ENCODE measurements around the gene GRIN2A.

GRIN2A gene

GRCh38 chr16:9907752-9908151 is 274.5 kb downstream of the GRIN2A start:
- no peaks in the 10 kb centered on the region for H3K36me3 ChIP-seq (replicated peaks)
- H3K27me3 ChIP-seq (replicated peaks), result no peaks in the 10 kb centered on the region
- no peak for TF ChIP-seq CTCF (IDR thresholded peaks at IDR 0.05; ENCODE audit: low read depth, low read length, missing control alignments)
- in situ Hi-C loops (cut with HindIII; ENCODE audit: low pct_ligation_motif_present, low sequenced_read_pairs), result no loop called here
- no peak overlapping the region for H3K4me3 ChIP-seq (ENCODE audit: low read depth, low read length)
- no peak for DNase-seq
- H3K27ac ChIP-seq, result no peak overlapping the region

GRCh38 chr16:9906218-9906617 is 276.0 kb downstream of the GRIN2A start:
- in situ Hi-C loops (cut with HindIII; ENCODE audit: low pct_ligation_motif_present, low sequenced_read_pairs), result no loop called here
- no peak for DNase-seq
- no peak overlapping the region for H3K27ac ChIP-seq

GRCh38 chr16:9904526-9904925 is 277.7 kb downstream of the GRIN2A start:
- no peak for DNase-seq
- TF ChIP-seq CTCF (IDR thresholded peaks at IDR 0.05; ENCODE audit: low read depth, low read length, missing control alignments), result no peak
- no peaks in the 10 kb centered on the region for H3K27me3 ChIP-seq (replicated peaks)
- in situ Hi-C loops (cut with HindIII; ENCODE audit: low pct_ligation_motif_present, low sequenced_read_pairs), result no loop called here
- H3K36me3 ChIP-seq (replicated peaks), result no peaks in the 10 kb centered on the region
- no peak overlapping the region for H3K27ac ChIP-seq
- H3K4me3 ChIP-seq (ENCODE audit: low read depth, low read length), result no peak overlapping the region

More at GRCh38 chr16:9906218-9906617, 276.0 kb downstream of the GRIN2A start:
- Histone ChIP-seq H3K4me3 (ENCODE audit: low read depth, low read length) (no peak overlapping the region), H3K27me3 (replicated peaks) (no peaks in the 10 kb centered on the region), H3K36me3 (replicated peaks) (no peaks in the 10 kb centered on the region)
- TF ChIP-seq CTCF (IDR thresholded peaks at IDR 0.05; ENCODE audit: low read depth, low read length, missing control alignments), result no peak

GRCh38 chr16:9900576-9900975 is 281.7 kb downstream of the GRIN2A start:
- no peak overlapping the region for H3K27ac ChIP-seq
- in situ Hi-C loops (cut with HindIII; ENCODE audit: low pct_ligation_motif_present, low sequenced_read_pairs), result no loop called here
- no peak overlapping the region for H3K4me3 ChIP-seq (ENCODE audit: low read depth, low read length)
- H3K36me3 ChIP-seq (replicated peaks), result no peaks in the 10 kb centered on the region
- no peak for DNase-seq
- no peak for TF ChIP-seq CTCF (IDR thresholded peaks at IDR 0.05; ENCODE audit: low read depth, low read length, missing control alignments)
- no peaks in the 10 kb centered on the region for H3K27me3 ChIP-seq (replicated peaks)

- H3K27me3 ChIP-seq (replicated peaks), result no peaks in the 10 kb centered on the region
- no peak for TF ChIP-seq CTCF (IDR thresholded peaks at IDR 0.05; ENCODE audit: low read depth, low read length, missing control alignments)
- no peak overlapping the region for H3K27ac ChIP-seq
- in situ Hi-C loops (cut with HindIII; ENCODE audit: low pct_ligation_motif_present, low sequenced_read_pairs), result no loop called here
- no peak for DNase-seq
- H3K4me3 ChIP-seq (ENCODE audit: low read depth, low read length), result no peak overlapping the region
- H3K36me3 ChIP-seq (replicated peaks), result no peaks in the 10 kb centered on the region
Observed at GRCh38 chr16:9898555-9898954, 283.7 kb downstream of the GRIN2A start.

- no peak for DNase-seq
- Histone ChIP-seq H3K4me3 (ENCODE audit: low read depth, low read length) (no peak overlapping the region), H3K36me3 (replicated peaks) (no peaks in the 10 kb centered on the region), H3K27me3 (replicated peaks) (no peaks in the 10 kb centered on the region), H3K27ac (no peak overlapping the region)
- TF ChIP-seq CTCF (IDR thresholded peaks at IDR 0.05; ENCODE audit: low read depth, low read length, missing control alignments), result no peak
- in situ Hi-C loops (cut with HindIII; ENCODE audit: low pct_ligation_motif_present, low sequenced_read_pairs), result no loop called here
Observed at GRCh38 chr16:9898124-9898523, 284.1 kb downstream of the GRIN2A start.
